NCI-H187 (cell line): Measurements from ENCODE around the gene GALNT17.

Source experiments
- DNase-seq, 2 experiments: peaks; one replicate each; lab custom pipeline; 2025; lab: John Stamatoyannopoulos, UW

GALNT17 gene

GRCh38 chr7:71507680-71508602 lies 376.0 kb downstream of the GALNT17 start:
- DNase-seq = no peak

- DNase-seq = no peak
Measured at GRCh38 chr7:71509381-71509780, 377.4 kb downstream of the GALNT17 start.

- no peak for DNase-seq
Measured at GRCh38 chr7:71511361-71511807, 379.4 kb downstream of the GALNT17 start.

- no peak for DNase-seq
Measured at GRCh38 chr7:71517940-71518699, 386.2 kb downstream of the GALNT17 start.

GRCh38 chr7:71518880-71519279 lies 386.9 kb downstream of the GALNT17 start:
- DNase-seq = no peak

GRCh38 chr7:71521506-71521905 lies 389.6 kb downstream of the GALNT17 start:
- no peak for DNase-seq

- no peak for DNase-seq
Measured at GRCh38 chr7:71526106-71526505, 394.2 kb downstream of the GALNT17 start.

GRCh38 chr7:71527213-71527612 lies 395.3 kb downstream of the GALNT17 start:
- DNase-seq = no peak

GRCh38 chr7:71535616-71536015 lies 403.7 kb downstream of the GALNT17 start:
- no peak for DNase-seq

- no peak for DNase-seq
Measured at GRCh38 chr7:71538210-71538609, 406.3 kb downstream of the GALNT17 start.

- DNase-seq = no peak
Measured at GRCh38 chr7:71539615-71540014, 407.7 kb downstream of the GALNT17 start.

GRCh38 chr7:71541707-71542353 lies 409.9 kb downstream of the GALNT17 start:
- no peak for DNase-seq

GRCh38 chr7:71543396-71543795 lies 411.5 kb downstream of the GALNT17 start:
- DNase-seq = no peak

- no peak for DNase-seq
Measured at GRCh38 chr7:71544816-71545215, 412.9 kb downstream of the GALNT17 start.

GRCh38 chr7:71547426-71547825 lies 415.5 kb downstream of the GALNT17 start:
- DNase-seq = no peak

GRCh38 chr7:71548746-71549145 lies 416.8 kb downstream of the GALNT17 start:
- no peak for DNase-seq

- DNase-seq = no peak
Measured at GRCh38 chr7:71553306-71553705, 421.4 kb downstream of the GALNT17 start.

- no peak for DNase-seq
Measured at GRCh38 chr7:71555758-71556157, 423.8 kb downstream of the GALNT17 start.

- no peak for DNase-seq
Measured at GRCh38 chr7:71558806-71559613, 427.1 kb downstream of the GALNT17 start.

- DNase-seq = no peak
Measured at GRCh38 chr7:71560354-71560995, 428.5 kb downstream of the GALNT17 start.

- no peak for DNase-seq
Measured at GRCh38 chr7:71563276-71563675, 431.3 kb downstream of the GALNT17 start.
